Vagina (tissue), 2 donors: ENCODE results near the gene MYL6. TPM values are rescaled to one million over a fixed set of nuclear protein-coding genes. Genes with fewer than 3 reads are reported as not detected.

Source experiments
- DNase-seq, 2 donors: peaks; one replicate each; pipeline ENCODE4 v3.0.0-alpha.2; 2017; ENCODE audit errors: extremely low spot score in 2 of 2
- H3K27ac ChIP-seq: fragments of 200-600 bp; sonication (generic); one replicate; pipeline ENCODE4 v1.5.1; 2019
- H3K27me3 ChIP-seq: fragments of 200-600 bp; sonication (generic); one replicate; pipeline ENCODE4 v1.5.1; 2019
- H3K36me3 ChIP-seq, 2 donors: fragments of 200-600 bp; sonication (generic); one replicate each; pipeline ENCODE4 v1.5.1; 2017 to 2019
- H3K4me1 ChIP-seq: fragments of 200-600 bp; sonication (generic); one replicate; pipeline ENCODE4 v1.5.1; 2019
- H3K4me3 ChIP-seq, 2 donors: fragments of 200-600 bp; sonication (generic); 1 replicate in 1 of 2; 2 replicates in 1 of 2; pipeline ENCODE4 v1.5.1; 2016 to 2019
- H3K9me3 ChIP-seq: fragments of 200-600 bp; sonication (generic); one replicate; pipeline ENCODE4 v1.5.1; 2019
- POLR2A ChIP-seq, 2 donors: fragments of 450-650 bp; IDR thresholded peaks; one replicate each; pipeline ENCODE4 v1.6.1; 2017; ENCODE audit warnings: antibody characterized with exemption in 2 of 2, mild to moderate bottlenecking in 2 of 2, moderate library complexity in 2 of 2
- POLR2AphosphoS5 ChIP-seq, 2 donors: sonication (generic); formaldehyde crosslinking; IDR thresholded peaks; one replicate each; pipeline ENCODE4 v1.9.0; 2017; ENCODE audit warnings: antibody characterized with exemption in 2 of 2, mild to moderate bottlenecking in 2 of 2, low read depth in 1 of 2; ENCODE audit not compliant: insufficient read depth in 1 of 2
- intact Hi-C: fragments of 100-400 bp; cut with DNase I; formaldehyde crosslinking; loops from one replicate; pipeline ENCODE4 v1.15.1; 2023
- total RNA-seq: library from RNA; depleted of rRNA; stranded (reverse); fragments of >200 nt; gene quantifications from one replicate; pipeline ENCODE4 v1.2.3, GENCODE V29; 2016
- TF ChIP-seq, protein P1 (sequence below), 3 experiments: fragments of 450-650 bp in 2 of 3; fragments of 200-600 bp in 1 of 3; sonication (generic) in 1 of 3; IDR thresholded peaks; one replicate each; pipeline ENCODE4 v1.5.1; 2017 to 2019; ENCODE audit warnings: antibody characterized with exemption in 3 of 3, mild to moderate bottlenecking in 2 of 3, moderate library complexity in 2 of 3

Gene MYL6
- total RNA-seq, 1 donor from 2014 or later = 2,285 TPM

DNA sequence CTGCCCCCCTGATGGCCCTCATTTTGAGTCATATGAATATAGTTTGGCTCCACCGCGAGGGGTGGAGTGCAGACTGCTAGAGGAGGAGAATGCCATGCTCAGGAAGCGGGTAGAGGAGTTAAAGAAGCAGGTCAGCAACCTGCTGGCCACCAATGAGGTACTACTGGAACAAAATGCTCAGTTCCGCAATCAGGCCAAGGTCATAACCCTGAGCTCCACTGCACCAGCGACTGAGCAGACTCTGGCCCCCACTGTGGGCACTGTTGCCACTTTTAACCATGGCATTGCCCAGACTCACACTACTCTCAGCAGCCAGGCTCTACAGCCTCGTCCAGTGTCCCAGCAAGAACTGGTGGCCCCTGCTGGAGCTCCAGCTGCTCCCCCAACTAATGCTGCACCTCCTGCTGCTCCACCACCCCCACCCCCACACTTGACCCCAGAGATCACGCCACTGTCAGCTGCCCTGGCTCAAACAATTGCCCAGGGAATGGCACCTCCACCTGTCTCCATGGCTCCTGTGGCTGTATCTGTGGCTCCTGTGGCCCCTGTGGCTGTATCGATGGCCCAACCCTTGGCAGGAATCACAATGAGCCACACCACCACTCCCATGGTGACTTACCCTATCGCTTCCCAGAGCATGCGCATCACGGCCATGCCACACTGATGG is 36.8 kb upstream of the MYL6 start:
- peaks cover 0 to 13% of the 10 kb centered on the region in 2 donors for H3K36me3 ChIP-seq
- no peaks in the 10 kb centered on the region for H3K9me3 ChIP-seq
- peaks cover 22% of the 10 kb centered on the region for H3K4me1 ChIP-seq
- H3K27ac ChIP-seq = peak overlapping the region; percentile 95
- intact Hi-C loops = loop anchor here (5.0 to 10.0 kb wide), 2 partner anchors 41 to 103 kb away; partner anchors contain the start of genes NABP2 and RNF41
- TF ChIP-seq, protein P1, sequence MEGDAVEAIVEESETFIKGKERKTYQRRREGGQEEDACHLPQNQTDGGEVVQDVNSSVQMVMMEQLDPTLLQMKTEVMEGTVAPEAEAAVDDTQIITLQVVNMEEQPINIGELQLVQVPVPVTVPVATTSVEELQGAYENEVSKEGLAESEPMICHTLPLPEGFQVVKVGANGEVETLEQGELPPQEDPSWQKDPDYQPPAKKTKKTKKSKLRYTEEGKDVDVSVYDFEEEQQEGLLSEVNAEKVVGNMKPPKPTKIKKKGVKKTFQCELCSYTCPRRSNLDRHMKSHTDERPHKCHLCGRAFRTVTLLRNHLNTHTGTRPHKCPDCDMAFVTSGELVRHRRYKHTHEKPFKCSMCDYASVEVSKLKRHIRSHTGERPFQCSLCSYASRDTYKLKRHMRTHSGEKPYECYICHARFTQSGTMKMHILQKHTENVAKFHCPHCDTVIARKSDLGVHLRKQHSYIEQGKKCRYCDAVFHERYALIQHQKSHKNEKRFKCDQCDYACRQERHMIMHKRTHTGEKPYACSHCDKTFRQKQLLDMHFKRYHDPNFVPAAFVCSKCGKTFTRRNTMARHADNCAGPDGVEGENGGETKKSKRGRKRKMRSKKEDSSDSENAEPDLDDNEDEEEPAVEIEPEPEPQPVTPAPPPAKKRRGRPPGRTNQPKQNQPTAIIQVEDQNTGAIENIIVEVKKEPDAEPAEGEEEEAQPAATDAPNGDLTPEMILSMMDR (IDR thresholded peaks at IDR 0.05) = no peak
- TF ChIP-seq POLR2A (IDR thresholded peaks at IDR 0.05) = no peak
- TF ChIP-seq POLR2AphosphoS5 (IDR thresholded peaks at IDR 0.05; ENCODE audit: insufficient read depth in 1 of 2, low read depth in 1 of 2) = no peak
- DNase-seq = no peak
- no peaks in the 10 kb centered on the region for H3K27me3 ChIP-seq
- H3K4me3 ChIP-seq = no peak overlapping the region

DNA sequence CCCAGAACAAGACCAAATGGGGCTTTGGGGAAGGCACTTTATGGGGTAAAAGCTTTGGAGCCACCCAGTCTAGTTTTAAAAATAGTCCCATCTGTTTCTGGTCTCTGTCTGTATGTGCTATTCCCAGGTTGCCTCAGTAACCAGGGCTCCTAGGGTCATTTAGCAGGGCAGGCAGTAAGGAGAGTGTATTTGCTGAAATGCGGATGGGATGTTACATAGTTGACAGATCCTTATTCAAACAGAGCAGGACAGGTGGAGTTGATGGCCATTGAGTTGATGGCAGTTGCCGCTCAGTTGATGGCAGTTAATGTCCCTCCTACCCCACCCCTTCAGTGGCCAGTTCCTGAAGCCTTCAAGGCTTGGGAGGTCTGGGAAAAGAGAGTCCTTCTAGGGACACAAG is 35.5 kb upstream of the MYL6 start:
- Histone ChIP-seq H3K27me3 (no peaks in the 10 kb centered on the region), H3K27ac (no peak overlapping the region), H3K9me3 (no peaks in the 10 kb centered on the region), H3K4me3 (no peak overlapping the region), H3K4me1 (peaks cover 34% of the 10 kb centered on the region), H3K36me3 (peaks cover 0 to 13% of the 10 kb centered on the region in 2 donors)
- TF ChIP-seq, protein P1 (IDR thresholded peaks at IDR 0.05) = no peak
- TF ChIP-seq POLR2A (IDR thresholded peaks at IDR 0.05) (no peak), POLR2AphosphoS5 (IDR thresholded peaks at IDR 0.05; ENCODE audit: insufficient read depth in 1 of 2, low read depth in 1 of 2) (no peak)
- intact Hi-C loops = loop anchor here (5.0 to 10.0 kb wide), 2 partner anchors 40 to 102 kb away; partner anchors contain the start of genes NABP2 and RNF41
- DNase-seq = no peak

DNA sequence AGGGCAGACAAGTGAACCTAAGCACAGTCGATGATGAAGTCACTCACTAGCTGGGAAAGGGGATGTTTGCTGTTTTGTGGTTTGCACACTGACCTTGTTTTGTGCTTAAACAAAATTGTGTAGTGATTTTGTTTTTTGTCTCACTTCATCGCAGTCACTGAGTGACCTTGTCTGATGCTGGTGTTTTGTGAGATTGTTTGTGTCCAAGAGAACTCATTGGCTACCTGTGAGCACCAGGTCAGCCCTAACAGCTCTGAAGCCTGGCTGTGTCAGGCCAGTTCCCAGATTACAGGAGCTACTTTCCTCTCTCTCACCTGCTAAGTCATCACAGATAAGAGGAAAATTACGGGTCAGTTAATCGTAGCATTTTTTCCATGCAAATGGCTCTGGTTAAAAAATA is 34.0 kb upstream of the MYL6 start:
- Histone ChIP-seq H3K27me3 (no peaks in the 10 kb centered on the region), H3K4me1 (peaks cover 27% of the 10 kb centered on the region), H3K27ac (no peak overlapping the region), H3K4me3 (no peak overlapping the region), H3K36me3 (peaks cover 0 to 13% of the 10 kb centered on the region in 2 donors), H3K9me3 (no peaks in the 10 kb centered on the region)
- DNase-seq = no peak
- intact Hi-C loops = loop anchor here (5.0 to 10.0 kb wide), 2 partner anchors 38 to 101 kb away; partner anchors contain the start of genes NABP2 and RNF41
- TF ChIP-seq POLR2A (IDR thresholded peaks at IDR 0.05) (no peak), POLR2AphosphoS5 (IDR thresholded peaks at IDR 0.05; ENCODE audit: insufficient read depth in 1 of 2, low read depth in 1 of 2) (no peak)
- TF ChIP-seq, protein P1 (IDR thresholded peaks at IDR 0.05) = no peak

DNA sequence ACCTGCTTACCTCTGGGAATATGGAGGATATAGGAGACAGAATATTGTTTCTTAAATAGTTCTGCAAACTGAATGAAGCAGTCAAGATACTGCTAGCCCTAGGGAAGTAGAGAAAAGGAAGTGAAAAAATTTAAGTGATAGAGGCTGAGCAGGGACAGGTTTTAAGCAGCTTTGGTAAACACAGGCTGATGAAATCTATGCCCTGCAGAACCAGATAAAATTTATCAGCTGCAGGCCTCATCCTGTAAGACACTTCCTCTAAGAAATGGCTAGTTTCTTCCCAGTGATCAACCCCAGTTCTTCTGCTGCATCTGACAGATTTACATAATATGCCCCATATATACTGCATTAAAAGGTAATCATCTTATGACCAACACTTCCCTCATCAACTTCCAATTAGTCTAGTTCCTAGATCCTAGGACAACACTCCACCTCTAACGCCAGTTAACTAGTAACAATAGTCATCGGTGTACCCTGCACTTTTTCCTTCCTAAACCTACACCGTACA is 31.4 kb upstream of the MYL6 start:
- Histone ChIP-seq H3K27me3 (no peaks in the 10 kb centered on the region), H3K9me3 (no peaks in the 10 kb centered on the region), H3K36me3 (peaks cover 0 to 15% of the 10 kb centered on the region in 2 donors), H3K27ac (peak overlapping the region; percentile 95), H3K4me3 (peak overlapping the region; percentile 34 to 86), H3K4me1 (peaks cover 35% of the 10 kb centered on the region)
- intact Hi-C loops = loop anchor here (10.0 kb wide), 1 partner anchor 98 kb away; the partner anchor contains the start of genes NABP2 and RNF41
- TF ChIP-seq POLR2A (IDR thresholded peaks at IDR 0.05) = no peak
- TF ChIP-seq POLR2AphosphoS5 (IDR thresholded peaks at IDR 0.05; ENCODE audit: insufficient read depth in 1 of 2, low read depth in 1 of 2) = no peak
- no peak for DNase-seq

DNA sequence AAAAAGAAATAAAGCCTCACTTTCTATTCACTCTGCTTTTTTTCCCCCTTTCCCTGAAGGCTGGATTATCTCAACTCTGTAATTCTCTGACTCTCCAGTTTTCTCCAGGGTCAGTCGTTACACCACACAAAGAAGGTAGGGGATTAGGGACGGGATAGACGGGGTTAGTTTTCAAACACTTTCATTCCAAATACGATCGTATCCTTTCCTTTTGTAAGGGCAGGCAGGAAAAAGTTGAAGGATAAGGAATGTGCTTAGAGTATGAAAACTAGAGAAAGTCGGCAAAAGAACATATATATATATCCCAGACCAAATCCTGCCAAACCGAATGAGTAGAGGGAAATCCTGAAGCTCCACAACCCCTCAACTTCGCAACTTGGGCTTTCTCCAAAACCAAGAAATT is 30.7 kb upstream of the MYL6 start:
- intact Hi-C loops = loop anchor here (10.0 kb wide), 1 partner anchor 97 kb away; the partner anchor contains the start of genes NABP2 and RNF41
- TF ChIP-seq, protein P1 (IDR thresholded peaks at IDR 0.05) = no peak
- TF ChIP-seq POLR2A (IDR thresholded peaks at IDR 0.05) (peak in 1 of 2 donors; percentile 36), POLR2AphosphoS5 (IDR thresholded peaks at IDR 0.05; ENCODE audit: insufficient read depth in 1 of 2, low read depth in 1 of 2) (no peak)
- DNase-seq = no peak
- H3K9me3 ChIP-seq = no peaks in the 10 kb centered on the region
- H3K27me3 ChIP-seq = no peaks in the 10 kb centered on the region
- H3K4me1 ChIP-seq = peaks cover 35% of the 10 kb centered on the region
- H3K27ac ChIP-seq = peak overlapping the region; percentile 95
- H3K36me3 ChIP-seq = peaks cover 0 to 21% of the 10 kb centered on the region in 2 donors
- peak overlapping the region; percentile 34 to 86 for H3K4me3 ChIP-seq
